Stimulated activated CD8-positive, alpha-beta memory T cell treated with anti-CD3 and anti-CD28 coated beads, Interleukin-12 subunit alpha, Interleukin-12 subunit beta, amount 100 ng/mL, for 24 hours (primary cell): ENCODE results near the gene OR2Z1.
"Not testable (repeated sequence)": the region's sequence is repeated elsewhere in the genome, so short reads cannot be mapped to it uniquely, and the experiment has no call there.

ENCODE experiments used
- DNase-seq: peaks from one replicate; pipeline ENCODE4 v3.0.0-alpha.2; 2020; ENCODE audit errors: extremely low read depth

The OR2Z1 gene

DNA sequence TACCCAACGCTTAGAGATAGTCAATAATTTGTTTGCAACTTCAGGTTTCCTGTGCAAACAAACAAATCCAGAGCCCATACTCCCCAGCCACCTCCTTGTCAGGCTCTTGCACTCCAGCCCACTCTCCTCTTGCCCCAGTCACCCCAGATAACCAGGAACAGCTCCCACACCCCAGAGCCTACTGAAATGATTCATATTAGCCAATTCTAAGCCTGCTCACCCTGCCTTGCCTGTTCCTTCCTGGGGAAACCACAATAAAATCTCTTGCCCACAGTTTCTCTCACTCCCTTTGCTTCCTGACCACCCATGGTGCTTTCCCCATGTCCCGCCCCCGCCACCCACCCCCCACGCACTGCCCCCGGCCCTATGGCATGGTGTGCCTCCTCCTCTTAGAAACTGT, 19.1 kb upstream of the OR2Z1 start:
- no peak for DNase-seq

DNA sequence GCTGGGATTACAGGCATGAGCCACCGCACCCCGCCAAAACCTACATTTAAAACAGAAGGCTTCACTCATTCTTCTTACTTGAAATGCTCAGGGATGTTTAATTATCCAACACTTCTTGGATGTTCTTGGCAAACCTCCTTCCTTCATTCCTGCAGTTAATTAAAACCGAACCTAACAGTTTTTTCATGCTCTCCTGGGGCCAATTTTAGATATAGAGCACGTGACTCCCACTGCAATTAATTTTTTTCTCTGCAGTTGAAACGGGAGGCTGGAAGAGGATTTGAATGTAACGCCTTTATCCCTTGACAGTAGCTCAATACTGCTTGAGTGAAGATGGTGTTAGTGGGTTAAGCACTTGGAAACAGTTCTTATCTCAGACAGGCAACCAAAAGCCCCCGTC, 18.2 kb upstream of the OR2Z1 start:
- DNase-seq: no peak

DNA sequence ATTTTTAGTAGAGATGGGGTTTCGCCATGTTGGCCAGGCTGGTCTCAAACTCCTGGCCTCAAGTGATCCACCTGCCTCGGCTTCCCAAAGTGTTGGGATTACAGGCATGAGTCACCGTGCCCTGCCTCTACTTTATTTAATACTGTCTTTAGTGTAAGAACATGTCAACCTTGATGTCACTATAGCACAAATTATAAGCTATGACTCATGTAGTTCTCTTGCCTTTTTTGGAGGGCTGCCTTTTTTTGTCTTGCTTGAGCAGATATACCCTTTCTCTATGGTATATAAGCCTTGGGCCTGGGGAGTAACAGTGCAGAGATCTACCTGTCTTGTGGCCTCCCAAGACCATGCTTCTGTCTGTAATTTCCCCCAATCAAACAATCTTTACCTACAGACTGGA, 16.1 kb upstream of the OR2Z1 start:
- not testable (repeated sequence) for DNase-seq

DNA sequence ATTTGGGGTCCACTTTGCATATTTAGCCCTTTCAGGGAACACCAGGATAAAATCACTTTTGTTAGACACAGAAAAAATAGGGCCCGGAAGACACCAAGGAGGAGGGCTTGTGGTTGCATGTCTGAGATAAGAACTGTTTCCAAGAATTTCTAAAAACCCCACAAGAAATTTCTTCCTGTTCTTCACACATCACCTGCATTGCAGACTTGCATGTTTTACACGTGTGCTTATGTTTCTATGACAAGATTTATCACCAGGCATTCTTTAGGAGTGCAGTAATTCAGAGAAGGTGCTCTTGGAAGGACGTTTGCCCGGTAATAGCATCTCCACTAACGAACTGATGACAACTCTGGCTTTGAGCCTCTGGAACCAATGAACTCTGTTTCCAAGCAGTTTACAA, 15.7 kb upstream of the OR2Z1 start:
- DNase-seq: no peak

DNA sequence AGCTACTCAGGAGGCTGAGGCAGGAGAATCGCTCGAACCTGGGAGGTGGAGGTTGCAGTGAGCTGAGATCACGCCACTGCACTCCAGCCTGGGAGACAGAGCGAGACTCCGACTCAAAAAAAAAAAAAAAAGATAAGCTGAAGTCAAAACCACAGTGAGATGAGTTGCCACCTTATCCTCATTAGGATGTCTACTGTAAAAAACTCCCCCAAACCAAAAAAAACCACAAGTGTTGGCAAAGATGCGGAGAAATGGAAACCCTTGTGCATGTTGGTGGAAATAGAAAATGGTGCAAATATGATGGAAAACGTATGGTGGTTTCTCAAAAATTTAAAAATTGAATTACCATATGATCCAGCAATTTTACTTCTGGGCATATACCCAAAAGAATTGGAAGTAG, 11.1 kb upstream of the OR2Z1 start:
- DNase-seq: not testable (repeated sequence)

DNA sequence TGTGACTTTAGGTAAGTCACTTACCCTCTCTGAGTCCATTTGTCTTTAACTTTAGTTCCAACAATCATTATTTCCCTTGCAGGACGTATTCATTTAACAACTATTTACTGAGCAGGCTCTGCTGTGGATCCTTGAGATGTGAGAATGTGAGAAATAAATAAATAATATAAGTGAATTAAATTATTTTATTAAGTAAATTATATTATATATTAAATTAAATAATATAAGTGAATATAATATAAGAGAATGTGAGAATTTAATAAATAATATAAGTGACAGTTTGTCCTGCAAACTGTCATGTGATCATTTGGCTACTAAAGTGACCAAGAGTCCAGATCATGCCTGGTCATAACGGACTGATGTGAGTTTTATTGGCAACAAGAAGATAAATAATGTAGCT, 598 bp downstream of the OR2Z1 start:
- DNase-seq: no peak

DNA sequence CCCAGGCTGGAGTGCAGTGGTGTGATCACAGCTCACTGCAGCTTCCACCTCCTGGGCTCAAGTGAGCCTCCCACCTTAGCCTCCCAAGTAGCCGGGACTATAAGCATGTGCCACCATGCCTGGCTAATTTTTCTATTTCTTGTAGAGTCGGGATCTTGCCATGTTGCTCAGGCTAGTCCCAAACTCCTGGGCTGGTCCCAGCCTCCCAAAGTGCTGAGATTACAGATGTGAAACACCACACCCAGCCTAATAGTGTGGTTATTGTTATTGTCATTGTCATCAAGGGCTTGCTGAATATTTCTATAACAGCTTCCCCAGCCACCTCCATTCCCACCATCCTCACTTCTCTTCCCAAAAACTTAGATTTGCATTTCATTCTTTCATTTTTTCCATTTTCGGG, 2.8 kb downstream of the OR2Z1 start:
- no peak for DNase-seq

DNA sequence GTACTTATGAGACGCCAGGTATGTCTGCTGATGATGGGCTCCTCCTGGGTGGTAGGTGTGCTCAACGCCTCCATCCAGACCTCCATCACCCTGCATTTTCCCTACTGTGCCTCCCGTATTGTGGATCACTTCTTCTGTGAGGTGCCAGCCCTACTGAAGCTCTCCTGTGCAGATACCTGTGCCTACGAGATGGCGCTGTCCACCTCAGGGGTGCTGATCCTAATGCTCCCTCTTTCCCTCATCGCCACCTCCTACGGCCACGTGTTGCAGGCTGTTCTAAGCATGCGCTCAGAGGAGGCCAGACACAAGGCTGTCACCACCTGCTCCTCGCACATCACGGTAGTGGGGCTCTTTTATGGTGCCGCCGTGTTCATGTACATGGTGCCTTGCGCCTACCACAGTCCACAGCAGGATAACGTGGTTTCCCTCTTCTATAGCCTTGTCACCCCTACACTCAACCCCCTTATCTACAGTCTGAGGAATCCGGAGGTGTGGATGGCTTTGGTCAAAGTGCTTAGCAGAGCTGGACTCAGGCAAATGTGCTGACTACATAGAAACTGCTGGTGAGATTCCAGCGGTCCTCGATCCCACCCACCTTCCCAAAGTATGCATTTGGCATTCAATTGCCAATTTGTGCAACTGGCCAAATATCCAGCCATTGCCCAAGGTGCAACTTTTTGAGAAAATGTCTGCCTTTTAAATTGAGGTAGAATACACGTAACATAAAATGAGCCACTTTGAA, 10.2 kb downstream of the OR2Z1 start:
- DNase-seq: no peak

DNA sequence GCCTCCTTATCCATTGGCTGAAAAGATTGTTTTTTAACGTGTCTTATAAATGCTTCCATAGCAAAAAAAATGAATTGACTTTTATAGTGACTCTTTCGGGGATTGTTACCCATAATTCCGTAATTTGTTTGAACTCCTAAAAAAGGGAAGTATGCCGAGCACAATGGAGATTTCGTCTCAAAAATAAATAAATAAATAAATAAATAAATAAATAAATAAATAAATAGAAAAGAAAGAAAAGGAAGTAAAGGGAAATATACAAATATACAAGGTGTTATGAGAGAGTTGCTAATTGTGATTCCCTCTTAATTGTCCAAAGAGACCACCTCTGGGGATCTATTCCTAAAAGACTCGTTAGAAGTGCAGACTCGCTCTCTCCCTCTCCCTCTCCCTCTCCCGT, 16.9 kb downstream of the OR2Z1 start:
- DNase-seq: no peak

DNA sequence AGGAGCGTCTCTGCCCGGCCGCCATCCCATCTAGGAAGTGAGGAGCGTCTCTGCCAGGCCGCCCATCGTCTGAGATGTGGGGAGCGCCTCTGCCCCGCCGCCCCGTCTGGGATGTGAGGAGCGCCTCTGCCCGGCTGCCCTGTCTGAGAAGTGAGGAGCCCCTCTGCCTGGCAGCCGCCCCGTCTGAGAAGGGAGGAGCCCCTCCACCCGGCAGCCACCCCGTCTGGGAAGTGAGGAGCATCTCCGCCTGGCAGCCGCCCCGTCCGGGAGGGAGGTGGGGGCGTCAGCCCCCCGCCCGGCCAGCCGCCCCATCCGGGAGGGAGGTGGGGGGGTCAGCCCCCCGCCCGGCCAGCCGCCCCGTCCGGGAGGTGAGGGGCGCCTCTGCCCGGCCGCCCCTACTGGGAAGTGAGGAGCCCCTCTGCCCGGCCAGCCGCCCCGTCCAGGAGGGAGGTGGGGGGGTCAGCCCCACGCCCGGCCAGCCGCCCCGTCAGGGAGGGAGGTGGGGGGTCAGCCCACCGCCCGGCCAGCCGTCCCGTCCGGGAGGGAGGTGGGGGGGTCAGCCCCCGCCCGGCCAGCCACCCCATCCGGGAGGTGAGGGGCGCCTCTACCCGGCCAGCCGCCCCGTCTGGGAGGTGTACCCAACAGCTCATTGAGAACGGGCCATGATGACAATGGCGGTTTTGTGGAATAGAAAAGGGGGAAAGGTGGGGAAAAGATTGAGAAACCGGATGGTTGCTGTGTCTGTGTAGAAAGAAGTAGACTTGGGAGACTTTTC, 18.0 kb downstream of the OR2Z1 start:
- not testable (repeated sequence) for DNase-seq

DNA sequence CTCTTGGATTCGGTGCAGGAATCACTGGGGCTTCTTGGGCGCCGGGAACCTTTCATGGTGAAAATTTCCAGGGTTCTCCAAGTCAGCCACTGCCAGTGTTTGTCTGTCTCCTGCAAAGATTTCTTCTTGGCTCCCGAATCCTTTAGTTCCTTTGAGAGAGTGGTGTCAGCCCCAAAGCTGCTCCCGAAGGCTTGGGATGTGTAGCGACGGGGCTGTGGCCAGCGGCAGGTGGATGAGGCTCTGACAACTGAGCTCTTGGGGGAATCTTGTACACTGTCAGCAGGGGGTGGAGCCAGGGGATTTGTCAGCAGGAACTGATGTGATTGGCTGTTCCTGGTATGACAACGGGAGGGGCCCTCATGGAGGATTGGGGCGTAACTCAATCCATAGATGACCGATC, 45.8 kb downstream of the OR2Z1 start:
- not testable (repeated sequence) for DNase-seq

DNA sequence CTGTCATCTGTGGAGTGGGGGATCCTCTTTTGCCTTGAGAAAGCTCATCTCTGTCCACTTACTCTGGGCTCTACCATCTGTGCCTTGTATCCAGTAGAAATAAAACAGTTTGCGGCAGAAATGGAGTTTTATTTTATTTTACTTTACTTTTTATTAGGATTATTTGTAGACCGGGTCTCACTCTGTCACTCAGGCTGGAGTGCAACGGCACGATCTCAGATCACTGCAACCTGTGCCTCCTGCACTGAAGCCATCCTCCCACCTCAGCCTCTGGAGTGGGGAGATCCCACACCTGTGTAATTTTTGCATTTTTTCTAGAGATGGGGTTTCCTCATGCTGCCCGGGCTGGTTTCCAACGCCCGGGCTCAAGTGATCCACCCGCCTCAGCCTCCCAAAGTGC, 47.8 kb downstream of the OR2Z1 start:
- not testable (repeated sequence) for DNase-seq

DNA sequence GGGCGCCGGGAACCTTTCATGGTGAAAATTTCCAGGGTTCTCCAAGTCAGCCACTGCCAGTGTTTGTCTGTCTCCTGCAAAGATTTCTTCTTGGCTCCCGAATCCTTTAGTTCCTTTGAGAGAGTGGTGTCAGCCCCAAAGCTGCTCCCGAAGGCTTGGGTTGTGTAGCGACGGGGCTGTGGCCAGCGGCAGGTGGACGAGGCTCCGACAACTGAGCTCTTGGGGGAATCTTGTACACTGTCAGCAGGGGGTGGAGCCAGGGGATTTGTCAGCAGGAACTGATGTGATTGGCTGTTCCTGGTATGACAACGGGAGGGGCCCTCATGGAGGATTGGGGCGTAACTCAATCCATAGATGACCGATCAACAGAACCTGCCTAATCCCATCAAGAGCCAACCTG, 52.2 kb downstream of the OR2Z1 start:
- not testable (repeated sequence) for DNase-seq
